Measurements from ENCODE around the gene PADI3.

Gene PADI3

GRCh38 chr1:17244821-17245740 is 3.8 kb upstream of the PADI3 start:
- no peak for DNase-seq

GRCh38 chr1:17245816-17246325 is 3.0 kb upstream of the PADI3 start:
- DNase-seq, result no peak

GRCh38 chr1:17246971-17247370 is 1.9 kb upstream of the PADI3 start:
- DNase-seq, result no peak

- peak; percentile 19 for DNase-seq
Measured at GRCh38 chr1:17250601-17251000, 1.7 kb downstream of the PADI3 start.

- no peak for DNase-seq
Measured at GRCh38 chr1:17251246-17251645, 2.3 kb downstream of the PADI3 start.

- DNase-seq, result no peak
Measured at GRCh38 chr1:17251701-17252376, 2.9 kb downstream of the PADI3 start.

- no peak for DNase-seq
Measured at GRCh38 chr1:17255336-17255735, 6.4 kb downstream of the PADI3 start.

- no peak for DNase-seq
Measured at GRCh38 chr1:17258116-17258757, 9.3 kb downstream of the PADI3 start.

- DNase-seq, result no peak
Measured at GRCh38 chr1:17258758-17259130, 9.8 kb downstream of the PADI3 start.

- DNase-seq, result no peak
Measured at GRCh38 chr1:17259233-17259873, 10.5 kb downstream of the PADI3 start.

- no peak for DNase-seq
Measured at GRCh38 chr1:17260264-17260663, 11.4 kb downstream of the PADI3 start.

GRCh38 chr1:17260738-17261137 is 11.8 kb downstream of the PADI3 start:
- no peak for DNase-seq

- no peak for DNase-seq
Measured at GRCh38 chr1:17263936-17264335, 15.0 kb downstream of the PADI3 start.

GRCh38 chr1:17264470-17264869 is 15.6 kb downstream of the PADI3 start:
- no peak for DNase-seq

- no peak for DNase-seq
Measured at GRCh38 chr1:17265162-17265561, 16.3 kb downstream of the PADI3 start.

- DNase-seq, result no peak
Measured at GRCh38 chr1:17265950-17266349, 17.1 kb downstream of the PADI3 start.

- no peak for DNase-seq
Measured at GRCh38 chr1:17270891-17271765, 22.2 kb downstream of the PADI3 start.

GRCh38 chr1:17272066-17272465 is 23.2 kb downstream of the PADI3 start:
- no peak for DNase-seq

- no peak for DNase-seq
Measured at GRCh38 chr1:17272646-17273045, 23.7 kb downstream of the PADI3 start.

GRCh38 chr1:17273096-17273495 is 24.2 kb downstream of the PADI3 start:
- no peak for DNase-seq

- DNase-seq, result peak; percentile 48
Measured at GRCh38 chr1:17274186-17275170, 25.6 kb downstream of the PADI3 start.
